ENCODE data around the gene STMND1. TPM values are rescaled to one million over a fixed set of nuclear protein-coding genes. Genes with fewer than 3 reads are reported as not detected.

STMND1 gene
- total RNA-seq (2021) (not detected in 2 replicates), Bru-seq, nascent RNA (percentile 3 among the genes with signal in this experiment), BruChase-seq, experiment 1, labeled RNA remaining after a 2-hour chase (not detected), BruChase-seq, experiment 2, labeled RNA remaining after a 6-hour chase (not detected)
- long read RNA-seq, result 0 reads

DNA sequence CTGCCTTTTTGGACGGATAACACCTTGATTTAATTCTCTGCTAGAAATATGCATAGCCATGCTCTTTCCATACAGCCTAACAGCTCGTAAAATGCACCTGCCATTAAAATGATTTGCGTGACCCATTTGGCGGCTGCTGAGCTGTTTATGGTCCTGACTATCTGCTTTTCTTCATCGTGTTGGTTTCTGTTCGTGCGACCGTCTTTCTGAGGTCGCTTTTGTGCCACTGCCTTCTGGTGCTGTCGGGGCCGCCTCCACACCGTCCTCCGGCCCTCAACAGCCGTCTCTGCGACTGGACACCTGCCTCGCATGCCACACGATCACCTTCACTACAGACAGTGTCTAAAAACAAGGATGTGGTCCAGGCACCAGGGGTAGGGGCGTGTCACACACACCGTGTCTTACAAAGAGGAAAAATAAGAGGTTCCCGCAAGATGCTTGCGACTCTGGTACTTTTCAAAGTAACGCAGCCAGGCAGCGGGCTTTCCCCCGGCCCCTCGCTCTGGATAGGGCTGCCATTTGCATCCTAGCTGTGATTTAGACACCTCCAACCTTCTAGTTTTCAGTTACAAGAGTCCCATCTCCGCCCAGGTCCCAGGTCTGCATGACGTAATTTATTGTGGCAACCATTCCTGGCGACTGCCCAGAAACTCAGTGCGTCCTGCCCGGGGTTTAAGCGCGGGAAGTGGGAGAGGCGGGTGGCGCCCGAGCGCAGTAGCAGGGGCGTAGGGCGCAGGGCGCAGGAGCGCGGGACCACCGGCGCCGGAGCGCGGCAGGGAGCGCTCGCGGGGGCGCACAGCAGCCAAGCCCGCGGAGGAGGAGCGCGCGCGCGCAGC, at the start of gene STMND1:
TSS of gene STMND1 (plus strand) at position 629 of the 836 bp plus-strand sequence. CDS start 208 bp downstream, outside the sequence.
- no TSS peak for BruUV-seq (replicated peaks)

DNA sequence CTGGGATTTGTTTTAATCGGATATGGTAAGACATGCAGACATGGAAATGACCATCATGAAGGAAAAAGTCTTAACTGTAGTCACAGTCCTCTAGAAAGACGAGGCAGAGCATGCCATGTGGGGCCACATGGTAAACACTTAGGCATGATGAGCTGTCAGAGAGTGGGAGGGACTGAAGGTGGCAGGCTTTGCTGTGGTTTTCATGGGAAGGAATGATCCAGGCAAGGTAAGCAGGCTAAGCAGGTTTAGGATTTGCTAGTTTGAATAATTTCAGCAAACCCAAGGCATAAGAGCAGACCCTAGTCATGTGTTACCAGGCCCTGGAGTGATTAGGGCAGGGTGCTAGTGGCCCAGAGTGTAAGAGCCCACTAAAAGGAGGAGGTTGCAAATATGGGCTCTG, 47.2 kb upstream of the STMND1 start:
- ChIA-PET POLR2A (ENCODE audit: low non-redundant PET) (no interaction called here), CTCF (no interaction called here)
- H3K27me3 ChIP-seq (replicated peaks; ENCODE audit: insufficient read depth, low read depth, low read length, poor library complexity), result no peaks in the 10 kb centered on the region
- no peak overlapping the region for H3K27ac ChIP-seq (ENCODE audit: low read depth, low read length, poor library complexity, severe bottlenecking)
- H3K9me3 ChIP-seq (ENCODE audit: low read depth, low read length, poor library complexity, severe bottlenecking), result no peaks in the 10 kb centered on the region
- DNase-seq (ENCODE audit: low spot score), result no peak
- peaks cover 4% of the 10 kb centered on the region for H3K4me1 ChIP-seq (ENCODE audit: insufficient read depth, low read length, poor library complexity, severe bottlenecking)
- no peaks in the 10 kb centered on the region for H3K36me3 ChIP-seq (ENCODE audit: insufficient read depth, low read length, poor library complexity, severe bottlenecking)
- intact Hi-C loops (cut with micrococcal nuclease; ENCODE audit: unreplicated experiment), result no loop called here
- H3K4me3 ChIP-seq (ENCODE audit: low read depth, low read length, poor library complexity, severe bottlenecking), result no peak overlapping the region
- BruUV-seq (replicated peaks), result no TSS peak
- TF ChIP-seq, protein P1, sequence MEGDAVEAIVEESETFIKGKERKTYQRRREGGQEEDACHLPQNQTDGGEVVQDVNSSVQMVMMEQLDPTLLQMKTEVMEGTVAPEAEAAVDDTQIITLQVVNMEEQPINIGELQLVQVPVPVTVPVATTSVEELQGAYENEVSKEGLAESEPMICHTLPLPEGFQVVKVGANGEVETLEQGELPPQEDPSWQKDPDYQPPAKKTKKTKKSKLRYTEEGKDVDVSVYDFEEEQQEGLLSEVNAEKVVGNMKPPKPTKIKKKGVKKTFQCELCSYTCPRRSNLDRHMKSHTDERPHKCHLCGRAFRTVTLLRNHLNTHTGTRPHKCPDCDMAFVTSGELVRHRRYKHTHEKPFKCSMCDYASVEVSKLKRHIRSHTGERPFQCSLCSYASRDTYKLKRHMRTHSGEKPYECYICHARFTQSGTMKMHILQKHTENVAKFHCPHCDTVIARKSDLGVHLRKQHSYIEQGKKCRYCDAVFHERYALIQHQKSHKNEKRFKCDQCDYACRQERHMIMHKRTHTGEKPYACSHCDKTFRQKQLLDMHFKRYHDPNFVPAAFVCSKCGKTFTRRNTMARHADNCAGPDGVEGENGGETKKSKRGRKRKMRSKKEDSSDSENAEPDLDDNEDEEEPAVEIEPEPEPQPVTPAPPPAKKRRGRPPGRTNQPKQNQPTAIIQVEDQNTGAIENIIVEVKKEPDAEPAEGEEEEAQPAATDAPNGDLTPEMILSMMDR (conservative IDR thresholded peaks at IDR 0.05; ENCODE audit: low read depth, low read length), result no peak
- no peak for TF ChIP-seq EZH2 (IDR thresholded peaks at IDR 0.05; ENCODE audit: borderline replicate concordance, low read depth, low read length, poor library complexity, severe bottlenecking)

More for the DNA sequence above, at the start of gene STMND1:
- no peaks in the 10 kb centered on the region for H3K36me3 ChIP-seq (ENCODE audit: insufficient read depth, low read length, poor library complexity, severe bottlenecking)
- H3K4me1 ChIP-seq (ENCODE audit: insufficient read depth, low read length, poor library complexity, severe bottlenecking), result peaks cover 10% of the 10 kb centered on the region
- ChIA-PET POLR2A (ENCODE audit: low non-redundant PET) (no interaction called here), CTCF (no interaction called here)
- peaks cover 30% of the 10 kb centered on the region for H3K27me3 ChIP-seq (replicated peaks; ENCODE audit: insufficient read depth, low read depth, low read length, poor library complexity)
- H3K4me3 ChIP-seq (ENCODE audit: low read depth, low read length, poor library complexity, severe bottlenecking), result peak within 1 kb of the TSS; percentile 43
- no peaks in the 10 kb centered on the region for H3K9me3 ChIP-seq (ENCODE audit: low read depth, low read length, poor library complexity, severe bottlenecking)
- intact Hi-C loops (cut with micrococcal nuclease; ENCODE audit: unreplicated experiment), result no loop called here
- no peak within 1 kb of the TSS for H3K27ac ChIP-seq (ENCODE audit: low read depth, low read length, poor library complexity, severe bottlenecking)
- peak; percentile 59 for DNase-seq (ENCODE audit: low spot score)
- TF ChIP-seq, protein P1 (conservative IDR thresholded peaks at IDR 0.05; ENCODE audit: low read depth, low read length), result no peak
- TF ChIP-seq EZH2 (IDR thresholded peaks at IDR 0.05; ENCODE audit: borderline replicate concordance, low read depth, low read length, poor library complexity, severe bottlenecking), result no peak

DNA sequence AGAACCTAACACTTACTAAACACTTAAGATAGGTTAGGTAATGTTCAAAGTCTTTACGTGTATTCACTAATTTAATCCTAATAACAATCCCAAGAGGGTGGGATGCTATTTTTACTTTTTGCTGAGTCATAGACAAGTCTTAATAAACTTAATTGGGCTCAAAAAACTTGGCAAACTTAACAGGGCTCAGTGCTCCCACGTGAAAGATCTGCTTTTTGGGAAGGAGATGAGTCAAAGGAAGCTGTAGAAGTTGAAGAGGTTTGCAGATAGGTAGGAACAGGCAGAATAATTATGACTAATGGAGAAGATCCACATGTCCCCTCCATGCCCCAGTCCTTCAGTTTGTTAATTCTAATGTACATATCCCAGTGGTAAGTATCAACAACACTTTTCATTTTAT, 44.5 kb upstream of the STMND1 start:
- BruUV-seq (replicated peaks), result no TSS peak
- DNase-seq (ENCODE audit: low spot score), result peak; percentile 38
- POLR2A ChIA-PET (ENCODE audit: low non-redundant PET), result no interaction called here

More for the DNA sequence above, 44.5 kb upstream of the STMND1 start:
- Histone ChIP-seq H3K36me3 (ENCODE audit: insufficient read depth, low read length, poor library complexity, severe bottlenecking) (no peaks in the 10 kb centered on the region), H3K27me3 (replicated peaks; ENCODE audit: insufficient read depth, low read depth, low read length, poor library complexity) (no peaks in the 10 kb centered on the region), H3K4me3 (ENCODE audit: low read depth, low read length, poor library complexity, severe bottlenecking) (no peak overlapping the region), H3K27ac (ENCODE audit: low read depth, low read length, poor library complexity, severe bottlenecking) (no peak overlapping the region), H3K9me3 (ENCODE audit: low read depth, low read length, poor library complexity, severe bottlenecking) (no peaks in the 10 kb centered on the region), H3K4me1 (ENCODE audit: insufficient read depth, low read length, poor library complexity, severe bottlenecking) (peaks cover 4% of the 10 kb centered on the region)
- intact Hi-C loops (cut with micrococcal nuclease; ENCODE audit: unreplicated experiment), result no loop called here
- CTCF ChIA-PET, result no interaction called here
- TF ChIP-seq, protein P1 (conservative IDR thresholded peaks at IDR 0.05; ENCODE audit: low read depth, low read length), result no peak
- no peak for TF ChIP-seq EZH2 (IDR thresholded peaks at IDR 0.05; ENCODE audit: borderline replicate concordance, low read depth, low read length, poor library complexity, severe bottlenecking)

All from A673 (cell line).